GM23338 (cell line): Measurements from ENCODE around the gene UNC93B1. TPM values are rescaled to one million over a fixed set of nuclear protein-coding genes. Genes with fewer than 3 reads are reported as not detected.

Experiments used
- ATAC-seq: fragments of 200-7000 bp; cut with Tn5 transposase; 3 replicates; pipeline ENCODE4 v1.9.1; 2020
- DNase-seq: peaks from one replicate; pipeline ENCODE4 v3.0.0-alpha.2; 2015; ENCODE audit warnings: low spot score
- H2AFZ ChIP-seq: fragments of 200-600 bp; sonication (generic); 2 replicates; pipeline ENCODE4 v1.8.0; 2016; ENCODE audit warnings: antibody characterized with exemption, mild to moderate bottlenecking, moderate library complexity
- H3F3A ChIP-seq: fragments of 200-600 bp; sonication (generic); replicated peaks from 2 replicates; pipeline ENCODE4 v1.8.0; 2017; ENCODE audit warnings: antibody characterized with exemption, mixed run types, low read depth
- H3K27ac ChIP-seq: fragments of 200-600 bp; sonication (generic); 2 replicates; pipeline ENCODE4 v1.6.1; 2016; ENCODE audit warnings: low read depth
- H3K27me3 ChIP-seq: fragments of 200-600 bp; sonication (generic); 2 replicates; pipeline ENCODE4 v1.8.0; 2016; ENCODE audit warnings: mild to moderate bottlenecking, mixed run types, moderate library complexity; ENCODE audit not compliant: insufficient read depth
- H3K36me3 ChIP-seq: fragments of 200-600 bp; sonication (generic); 2 replicates; pipeline ENCODE4 v1.8.0; 2016; ENCODE audit warnings: mild to moderate bottlenecking; ENCODE audit not compliant: insufficient read depth
- H3K4me1 ChIP-seq: fragments of 200-600 bp; sonication (generic); 2 replicates; pipeline ENCODE4 v1.8.0; 2016; ENCODE audit warnings: mild to moderate bottlenecking, moderate library complexity; ENCODE audit not compliant: insufficient read depth
- H3K4me2 ChIP-seq: fragments of 200-600 bp; sonication (generic); 2 replicates; pipeline ENCODE4 v1.7.1; 2017; ENCODE audit warnings: mixed run types
- H3K4me3 ChIP-seq: fragments of 200-600 bp; sonication (generic); 2 replicates; pipeline ENCODE4 v1.6.1; 2016; ENCODE audit warnings: mixed run types
- H3K79me2 ChIP-seq: fragments of 200-600 bp; sonication (generic); replicated peaks from 2 replicates; pipeline ENCODE4 v1.8.0; 2017; ENCODE audit warnings: mild to moderate bottlenecking; ENCODE audit not compliant: insufficient read depth
- H3K9me2 ChIP-seq: fragments of 200-600 bp; sonication (generic); 2 replicates; pipeline ENCODE4 v1.8.0; 2017; ENCODE audit not compliant: insufficient read depth
- H4K20me1 ChIP-seq: fragments of 200-600 bp; sonication (generic); replicated peaks from 2 replicates; pipeline ENCODE4 v1.8.0; 2017; ENCODE audit warnings: mild to moderate bottlenecking; ENCODE audit not compliant: insufficient read depth
- H3K27ac Mint-ChIP-seq: 2 replicates; pipeline ENCODE4 v1.8.0; 2020; ENCODE audit warnings: inconsistent platforms, mild to moderate bottlenecking, moderate library complexity, mixed read lengths
- H3K27me3 Mint-ChIP-seq: 3 replicates; pipeline ENCODE4 v1.8.0; 2022; ENCODE audit warnings: low read depth, mild to moderate bottlenecking, moderate library complexity, mixed read lengths, inconsistent platforms; ENCODE audit not compliant: insufficient read depth, poor library complexity
- H3K36me3 Mint-ChIP-seq: 3 replicates; pipeline ENCODE4 v1.8.0; 2021; ENCODE audit warnings: low read depth, mild to moderate bottlenecking, inconsistent platforms, moderate library complexity, mixed read lengths
- H3K4me1 Mint-ChIP-seq: 3 replicates; pipeline ENCODE4 v1.8.0; 2020; ENCODE audit warnings: mild to moderate bottlenecking, inconsistent platforms, mixed read lengths
- H3K4me3 Mint-ChIP-seq: 3 replicates; pipeline ENCODE4 v1.8.0; 2021; ENCODE audit warnings: moderate library complexity, mild to moderate bottlenecking, inconsistent platforms, mixed read lengths
- H3K9me3 Mint-ChIP-seq: 3 replicates; pipeline ENCODE4 v1.8.0; 2020; ENCODE audit warnings: moderate library complexity, mild to moderate bottlenecking, inconsistent platforms, mixed read lengths
- CREB1 ChIP-seq: fragments of 250-450 bp; sonication (Bioruptor Pico); IDR thresholded peaks from 2 replicates; pipeline ENCODE4 v1.5.0; 2020; ENCODE audit warnings: low read depth, mild to moderate bottlenecking, moderate library complexity
- ETS1 ChIP-seq: IDR thresholded peaks from 2 replicates; pipeline ENCODE4 v1.6.1; 2016; ENCODE audit warnings: antibody characterized with exemption
- EZH2 ChIP-seq: fragments of 200-600 bp; sonication (generic); IDR thresholded peaks from one replicate; pipeline ENCODE4 v1.8.0; 2017; ENCODE audit warnings: antibody characterized with exemption, mild to moderate bottlenecking, low read depth; ENCODE audit not compliant: unreplicated experiment
- EZH2phosphoT487 ChIP-seq: fragments of 200-600 bp; sonication (generic); IDR thresholded peaks from one replicate; pipeline ENCODE4 v1.8.1; 2018; ENCODE audit warnings: antibody characterized with exemption; ENCODE audit not compliant: unreplicated experiment
- JUNB ChIP-seq: IDR thresholded peaks from one replicate; pipeline ENCODE4 v1.6.1; 2016; ENCODE audit warnings: antibody characterized with exemption; ENCODE audit not compliant: unreplicated experiment
- POLR2AphosphoS5 ChIP-seq: IDR thresholded peaks from 2 replicates; pipeline ENCODE4 v1.6.1; 2016; ENCODE audit warnings: antibody characterized with exemption, low read depth
- STAT1 ChIP-seq: IDR thresholded peaks from one replicate; pipeline ENCODE4 v1.6.1; 2016; ENCODE audit warnings: antibody characterized with exemption; ENCODE audit not compliant: unreplicated experiment
- ZNF331 ChIP-seq: fragments of 250-450 bp; sonication (Bioruptor Pico); IDR thresholded peaks from 2 replicates; pipeline ENCODE4 v1.5.0; 2020; ENCODE audit warnings: low read depth, mild to moderate bottlenecking, moderate library complexity
- ZNF462 ChIP-seq: fragments of 250-450 bp; sonication (Bioruptor Pico); IDR thresholded peaks from 2 replicates; pipeline ENCODE4 v1.5.0; 2020; ENCODE audit warnings: mild to moderate bottlenecking, moderate library complexity
- polyA plus RNA-seq: library from polyadenylated mRNA; unstranded; fragments of >200 nt; fragmentation: Nextera tagmentation; extraction: Ambion mirVana; gene quantifications from 2 replicates; pipeline ENCODE4 v1.2.1, GENCODE V29; 2016
- total RNA-seq: library from RNA; depleted of rRNA; stranded (reverse); fragments of >200 nt; shearing (Covaris generic); gene quantifications from 2 replicates; pipeline ENCODE4 v1.2.3, GENCODE V29; 2014

Gene UNC93B1
- total and polyA plus RNA-seq, 2 experiments from 2014 or later = 16.2 to 34.4 TPM

DNA sequence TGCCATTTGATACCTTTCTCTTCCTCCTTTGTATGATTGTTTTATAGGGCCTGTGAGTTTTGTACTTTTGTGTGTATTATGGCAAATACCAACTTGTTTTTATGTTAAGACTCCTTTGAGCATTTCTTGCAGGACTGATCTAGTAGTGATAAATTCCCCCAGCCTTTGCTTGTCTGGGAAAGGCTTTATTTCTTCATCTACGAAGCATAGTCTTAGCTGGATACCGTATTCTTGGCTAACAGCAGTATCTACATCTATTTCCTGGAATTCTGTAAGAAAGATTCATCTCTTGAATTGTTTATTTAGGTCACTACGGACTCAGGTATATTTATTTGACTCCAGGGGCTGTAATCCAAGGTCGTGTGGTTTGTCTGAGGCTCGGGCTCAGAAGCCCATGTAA, 20.6 kb upstream of the UNC93B1 start:
- Histone ChIP-seq H4K20me1 (no peaks in the 10 kb centered on the region), H3K4me2 (no peak overlapping the region), H2AFZ (no peak overlapping the region), H3K4me1 (no peaks in the 10 kb centered on the region), H3K36me3 (no peaks in the 10 kb centered on the region), H3K4me3 (no peak overlapping the region), H3F3A (no peaks in the 10 kb centered on the region), H3K79me2 (no peaks in the 10 kb centered on the region), H3K27ac (no peak overlapping the region), H3K27me3 (no peaks in the 10 kb centered on the region), H3K9me2 (no peaks in the 10 kb centered on the region)
- Mint-ChIP-seq H3K9me3 (no peaks in the 10 kb centered on the region), H3K27me3 (peaks cover 21% of the 10 kb centered on the region), H3K4me1 (peaks cover 18% of the 10 kb centered on the region), H3K4me3 (no peak overlapping the region), H3K36me3 (peaks cover 3% of the 10 kb centered on the region; the same call in 1 of the 3 replicates), H3K27ac (no peak overlapping the region)
- no peak for ATAC-seq
- no peak for DNase-seq
- no peak for TF ChIP-seq ZNF462 (CRISPR knock-in tag)
- TF ChIP-seq ETS1 = no peak
- no peak for TF ChIP-seq CREB1
- TF ChIP-seq STAT1 = no peak
- no peak for TF ChIP-seq POLR2AphosphoS5
- TF ChIP-seq EZH2phosphoT487 = no peak
- TF ChIP-seq JUNB = no peak
- no peak for TF ChIP-seq EZH2
- no peak for TF ChIP-seq ZNF331 (CRISPR knock-in tag)
